ENCODE results near the gene INF2.

Gene INF2

DNA sequence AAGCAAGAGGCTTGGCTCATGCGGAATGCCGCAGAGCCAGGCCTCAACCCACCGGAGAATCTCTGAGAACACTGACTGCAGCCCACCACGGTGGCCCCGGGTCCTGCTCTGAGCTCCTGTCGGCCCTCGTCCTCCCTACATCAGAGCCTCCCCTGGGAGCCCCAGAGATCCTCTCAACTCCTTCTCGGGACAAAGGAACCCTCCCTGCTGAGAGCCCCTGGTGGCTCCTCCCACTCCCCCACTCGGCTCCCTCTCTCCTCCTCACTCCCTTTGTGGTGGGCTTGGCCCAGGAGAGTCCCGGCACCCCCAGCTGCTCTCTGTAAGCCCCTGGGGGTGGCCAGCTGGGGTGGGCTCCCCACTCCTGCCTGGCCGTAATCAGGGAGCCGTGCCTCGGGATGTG lies 11.1 kb upstream of the INF2 start:
- H3K27me3 Mint-ChIP-seq: no peaks in the 10 kb centered on the region
- peak overlapping the region; percentile 85 for H3K27ac Mint-ChIP-seq
- peaks cover 34% of the 10 kb centered on the region for H3K4me1 Mint-ChIP-seq (ENCODE audit: low read depth)
- H3K4me3 Mint-ChIP-seq: peak overlapping the region; percentile 69
- H3K36me3 Mint-ChIP-seq (ENCODE audit: low read depth): no peaks in the 10 kb centered on the region
- no peaks in the 10 kb centered on the region for H3K9me3 Mint-ChIP-seq

DNA sequence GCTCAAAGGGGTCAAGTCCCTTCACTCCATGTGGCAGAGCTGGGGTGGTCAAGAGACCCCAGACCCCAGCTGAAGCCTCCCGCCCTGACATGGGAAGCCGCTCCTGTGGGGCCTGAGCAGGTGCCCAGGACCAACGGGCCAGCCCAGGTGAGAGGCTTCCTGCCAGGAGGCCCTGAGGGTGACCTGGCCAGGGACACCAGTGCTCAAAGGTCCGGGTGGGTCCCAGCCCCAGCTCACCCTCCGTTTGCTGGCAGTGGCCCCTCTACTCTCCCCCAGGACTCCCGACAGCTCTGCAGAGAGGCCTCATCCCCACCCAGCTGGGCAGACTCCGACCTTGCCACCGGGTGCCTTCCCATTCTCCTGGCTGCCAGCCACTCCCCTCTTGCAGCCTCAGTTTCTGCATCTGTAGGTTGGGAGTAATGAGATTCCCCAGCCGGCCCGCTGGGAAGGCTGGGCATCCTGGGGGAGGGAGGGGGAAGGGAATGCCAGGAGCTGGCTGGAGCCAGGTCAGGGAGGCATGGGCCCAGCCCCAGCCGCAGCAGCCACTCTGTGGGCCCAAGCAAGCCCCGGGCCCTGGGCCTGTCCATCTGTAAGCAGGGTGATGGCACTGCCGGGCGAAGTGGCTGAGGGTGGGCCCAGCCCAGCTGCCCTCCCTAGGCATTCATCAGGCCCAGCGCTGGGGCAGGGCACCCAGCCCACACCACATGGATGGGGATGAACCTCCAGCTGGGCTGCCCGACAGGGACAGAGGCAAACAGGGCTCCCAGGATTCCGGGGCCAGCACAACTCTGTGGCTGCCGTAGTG lies 10.3 kb upstream of the INF2 start:
- Mint-ChIP-seq H3K4me1 (ENCODE audit: low read depth) (peaks cover 31% of the 10 kb centered on the region), H3K9me3 (no peaks in the 10 kb centered on the region), H3K27me3 (no peaks in the 10 kb centered on the region), H3K27ac (peak overlapping the region; percentile 85), H3K4me3 (no peak overlapping the region), H3K36me3 (ENCODE audit: low read depth) (no peaks in the 10 kb centered on the region)

DNA sequence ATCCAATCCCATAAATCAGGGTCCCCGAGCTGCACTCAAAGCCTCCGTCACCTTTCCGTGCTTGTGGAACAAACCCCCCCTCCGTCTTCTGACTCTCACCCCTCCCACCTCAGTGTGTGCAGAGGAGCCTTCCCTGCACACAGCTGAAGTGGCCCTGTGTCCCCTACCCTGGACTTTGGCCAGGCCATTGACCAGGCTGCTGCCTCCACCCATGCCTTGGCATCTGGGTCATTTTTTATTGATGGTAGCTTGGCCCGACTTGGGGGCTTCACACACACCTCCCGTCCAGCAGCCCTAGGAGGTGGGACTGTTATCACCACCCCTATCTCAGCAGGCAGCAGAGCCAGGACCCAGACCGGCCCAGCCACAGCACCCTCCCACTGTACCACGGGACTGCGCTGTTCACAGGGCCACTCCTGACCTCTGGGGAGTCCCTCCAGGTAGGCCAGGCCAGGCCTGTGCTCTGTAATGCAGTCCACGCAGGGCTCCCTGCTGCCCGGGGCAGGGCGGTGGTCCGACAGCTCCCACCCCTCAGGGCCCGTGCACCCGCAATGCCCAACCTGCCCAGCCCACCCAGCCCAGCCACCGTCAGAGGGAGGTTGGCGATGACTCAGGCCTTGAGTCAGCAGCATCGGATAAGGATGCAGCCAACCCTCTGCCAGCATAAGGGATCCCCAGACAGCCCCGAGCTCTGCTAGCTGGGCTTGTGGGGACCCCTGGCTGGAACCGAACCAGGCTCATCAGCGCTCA lies 9.2 kb upstream of the INF2 start:
- H3K36me3 Mint-ChIP-seq (ENCODE audit: low read depth): no peaks in the 10 kb centered on the region
- H3K4me1 Mint-ChIP-seq (ENCODE audit: low read depth): peaks cover 36% of the 10 kb centered on the region
- no peak overlapping the region for H3K27ac Mint-ChIP-seq
- no peaks in the 10 kb centered on the region for H3K9me3 Mint-ChIP-seq
- no peaks in the 10 kb centered on the region for H3K27me3 Mint-ChIP-seq
- no peak overlapping the region for H3K4me3 Mint-ChIP-seq

DNA sequence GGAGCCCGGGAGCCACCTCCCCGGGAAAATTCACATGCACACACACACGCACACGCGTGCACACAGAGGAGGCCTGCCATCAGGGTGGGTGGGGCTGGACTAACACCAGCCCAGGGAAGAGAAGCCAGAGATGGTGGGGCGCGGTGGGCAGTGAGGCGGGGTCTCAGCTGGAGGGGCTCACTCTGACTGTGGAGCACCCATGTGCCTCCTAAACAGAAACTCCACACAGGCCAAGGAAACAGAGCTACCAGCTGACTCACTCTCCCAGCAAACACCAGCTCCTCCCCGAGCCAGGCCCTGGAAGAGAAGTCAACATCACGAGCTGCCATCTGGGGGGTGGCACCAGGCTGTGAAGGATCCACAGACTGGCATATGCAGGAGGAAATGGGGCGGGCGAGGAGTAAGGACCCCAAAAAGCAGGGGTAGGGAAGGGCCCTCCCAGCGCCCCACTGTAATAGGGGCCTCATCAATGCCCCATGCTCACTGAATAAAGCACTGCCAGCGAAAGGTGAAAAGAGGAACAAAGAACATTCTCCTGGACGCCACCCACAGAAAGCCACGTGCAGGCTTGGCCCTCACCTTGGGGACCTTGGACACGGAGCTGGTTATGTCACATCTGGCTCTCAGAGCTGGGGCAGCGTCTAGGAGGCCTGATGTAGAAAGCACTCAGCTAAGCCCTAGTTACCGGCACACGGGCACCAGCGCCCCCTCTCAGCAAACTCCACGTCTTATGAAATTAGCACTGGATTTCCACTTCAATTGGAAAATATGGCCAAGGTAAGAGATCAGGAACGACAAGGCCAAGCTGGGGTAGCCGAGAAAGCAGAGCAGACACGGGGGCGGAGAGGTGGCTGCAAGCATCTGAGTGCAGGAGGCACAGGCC lies 8.4 kb upstream of the INF2 start:
- no peak overlapping the region for H3K4me3 Mint-ChIP-seq
- H3K36me3 Mint-ChIP-seq (ENCODE audit: low read depth): no peaks in the 10 kb centered on the region
- H3K9me3 Mint-ChIP-seq: no peaks in the 10 kb centered on the region
- peaks cover 42% of the 10 kb centered on the region for H3K4me1 Mint-ChIP-seq (ENCODE audit: low read depth)
- H3K27ac Mint-ChIP-seq: no peak overlapping the region
- H3K27me3 Mint-ChIP-seq: no peaks in the 10 kb centered on the region

DNA sequence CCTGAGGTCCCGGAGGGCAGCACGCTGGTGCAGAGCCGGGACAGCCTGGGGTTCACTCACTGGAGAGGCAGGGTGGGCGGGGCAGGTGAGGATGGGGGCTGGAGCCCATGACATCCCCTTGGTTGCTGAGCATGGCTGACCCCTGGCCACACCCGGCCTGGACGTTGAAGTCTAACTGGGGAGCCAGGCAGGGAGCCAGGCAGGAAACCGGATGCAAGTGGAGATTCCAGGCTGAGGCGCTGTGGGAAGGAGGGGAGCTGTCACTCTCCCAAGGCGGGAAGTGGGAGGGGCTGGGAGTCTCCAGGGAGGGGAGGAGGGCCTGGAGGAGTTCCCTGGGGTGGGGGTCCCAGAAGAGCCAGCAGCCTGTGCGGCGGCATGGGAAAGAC lies 7.7 kb upstream of the INF2 start:
- Mint-ChIP-seq H3K27ac (no peak overlapping the region), H3K9me3 (no peaks in the 10 kb centered on the region), H3K36me3 (ENCODE audit: low read depth) (no peaks in the 10 kb centered on the region), H3K4me3 (no peak overlapping the region), H3K4me1 (ENCODE audit: low read depth) (peaks cover 45% of the 10 kb centered on the region), H3K27me3 (no peaks in the 10 kb centered on the region)

DNA sequence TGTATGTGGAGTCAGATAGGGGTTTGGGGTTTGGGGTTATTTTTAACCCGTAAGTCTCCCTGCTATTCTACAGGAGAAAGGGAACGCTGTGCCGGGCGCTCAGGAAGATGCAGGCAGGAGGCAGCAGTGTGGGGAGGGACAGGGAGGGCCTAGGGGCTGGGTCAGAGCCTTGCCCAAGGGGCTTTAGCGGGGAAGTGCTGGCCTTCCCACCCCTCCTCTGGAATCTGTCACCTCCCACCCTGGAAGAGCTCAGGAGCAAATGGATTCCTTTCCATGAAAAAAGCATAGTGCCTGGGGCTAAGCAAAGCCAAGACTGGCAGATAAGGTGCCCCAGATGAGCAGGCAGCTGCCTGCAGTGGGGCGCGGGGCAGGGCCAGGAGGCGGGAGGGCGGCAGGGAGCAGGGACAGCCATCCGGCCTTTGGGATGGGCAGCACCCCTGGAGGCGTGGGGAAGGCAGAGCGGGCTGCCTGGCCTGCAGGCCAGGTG lies 7.3 kb upstream of the INF2 start:
- Mint-ChIP-seq H3K27ac (no peak overlapping the region), H3K27me3 (no peaks in the 10 kb centered on the region), H3K4me1 (ENCODE audit: low read depth) (peaks cover 46% of the 10 kb centered on the region), H3K4me3 (no peak overlapping the region), H3K36me3 (ENCODE audit: low read depth) (no peaks in the 10 kb centered on the region), H3K9me3 (no peaks in the 10 kb centered on the region)

DNA sequence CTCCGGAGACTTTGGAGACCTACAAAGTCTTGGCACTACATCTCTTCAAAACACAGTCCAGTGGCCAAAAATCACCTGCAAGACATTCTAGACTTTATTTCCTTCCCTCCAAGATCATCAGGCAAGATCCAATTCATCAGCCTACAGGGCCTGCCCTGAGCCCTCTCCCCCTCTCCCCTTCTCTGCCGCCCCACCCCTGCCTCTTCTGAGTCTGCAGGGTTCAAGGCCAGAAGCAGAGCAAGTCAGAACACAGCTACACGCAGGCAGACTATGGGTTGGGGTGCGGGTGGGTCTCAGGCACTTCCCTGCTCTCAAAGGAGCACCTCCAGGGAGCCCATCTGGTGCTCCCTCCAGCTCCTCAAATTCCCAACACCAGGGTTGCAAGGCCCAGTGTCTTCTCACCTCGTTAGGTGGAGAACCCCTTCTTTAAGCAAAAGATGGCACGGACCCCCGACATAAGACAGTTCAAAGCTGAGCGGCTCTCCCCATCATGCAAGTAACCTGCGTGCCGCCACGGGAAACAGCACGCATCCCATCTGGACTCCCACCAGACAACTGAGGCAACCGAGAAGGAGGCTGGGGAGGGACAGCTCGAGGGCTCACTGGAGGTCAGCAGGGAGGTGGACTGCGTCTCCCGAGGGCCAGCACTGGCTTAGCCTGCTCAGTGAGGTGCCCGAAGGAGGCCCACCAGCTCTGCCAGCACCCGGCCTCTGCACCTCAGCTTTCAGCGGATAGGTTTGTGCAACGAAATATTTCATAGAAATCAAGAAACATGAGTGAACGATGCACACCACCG lies 5.6 kb upstream of the INF2 start:
- no peak overlapping the region for H3K27ac Mint-ChIP-seq
- H3K9me3 Mint-ChIP-seq: no peaks in the 10 kb centered on the region
- H3K4me3 Mint-ChIP-seq: no peak overlapping the region

DNA sequence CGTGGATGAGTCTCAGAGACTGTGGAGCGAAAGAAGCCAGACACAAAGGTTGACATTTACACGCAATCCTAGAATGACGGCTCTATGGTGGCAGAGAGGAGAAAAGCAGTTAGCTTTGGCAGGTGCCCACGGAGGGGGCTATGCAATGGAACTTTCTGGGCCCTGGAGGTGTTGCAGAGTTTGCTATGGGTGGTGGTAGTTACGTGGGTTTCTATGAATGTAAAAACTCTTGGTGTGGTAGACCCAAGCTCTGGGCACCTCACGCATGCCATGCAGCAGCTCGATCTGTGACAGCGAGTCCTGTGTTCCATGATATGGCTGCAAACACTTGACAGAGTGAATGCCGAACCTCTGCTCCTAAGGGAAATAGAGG lies 5.0 kb upstream of the INF2 start:
- Mint-ChIP-seq H3K27me3 (no peaks in the 10 kb centered on the region), H3K4me3 (no peak overlapping the region), H3K27ac (no peak overlapping the region), H3K9me3 (no peaks in the 10 kb centered on the region), H3K4me1 (ENCODE audit: low read depth) (peaks cover 49% of the 10 kb centered on the region), H3K36me3 (ENCODE audit: low read depth) (no peaks in the 10 kb centered on the region)

More for the DNA sequence above, 5.6 kb upstream of the INF2 start:
- Mint-ChIP-seq H3K36me3 (ENCODE audit: low read depth) (no peaks in the 10 kb centered on the region), H3K4me1 (ENCODE audit: low read depth) (peaks cover 48% of the 10 kb centered on the region), H3K27me3 (no peaks in the 10 kb centered on the region)

DNA sequence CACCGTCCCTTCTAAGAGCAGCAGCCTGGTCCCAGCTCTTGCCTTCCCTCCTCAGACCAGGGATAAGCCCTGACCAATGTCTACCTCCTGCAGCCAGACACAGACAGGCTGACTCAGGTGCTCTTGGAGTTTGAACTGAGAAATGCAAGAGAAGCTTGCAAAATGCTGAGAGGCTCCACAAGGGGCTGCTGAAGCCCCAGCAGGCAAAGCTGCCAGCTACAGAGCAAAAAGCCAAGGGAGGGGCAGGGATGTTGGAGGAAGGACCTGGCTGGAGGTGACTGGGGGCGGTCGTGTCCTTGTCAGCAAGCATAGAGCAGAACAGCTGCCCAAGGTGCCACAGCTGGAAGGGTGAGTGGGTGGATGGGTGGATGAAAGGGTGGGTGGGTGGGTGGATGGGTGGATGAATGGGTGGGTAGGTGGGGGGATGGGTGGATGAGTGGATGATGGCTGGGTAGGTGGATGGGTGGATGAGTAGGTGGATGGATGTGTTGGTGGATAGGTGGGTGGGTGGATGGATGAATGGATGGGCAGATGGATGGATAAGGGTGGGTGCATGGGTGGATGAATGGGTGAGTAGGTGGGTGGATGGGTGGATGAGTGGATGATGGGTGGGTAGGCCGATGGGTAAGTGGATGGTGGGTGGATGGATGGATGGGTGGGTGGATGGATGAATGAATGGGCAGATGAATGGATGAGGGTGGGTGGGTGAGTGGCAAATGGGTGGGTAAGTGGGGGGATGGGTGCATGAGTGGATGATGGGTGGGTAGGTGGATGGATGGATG lies 4.0 kb upstream of the INF2 start:
- no peaks in the 10 kb centered on the region for H3K36me3 Mint-ChIP-seq (ENCODE audit: low read depth)
- peak overlapping the region; percentile 36 for H3K27ac Mint-ChIP-seq
- peaks cover 49% of the 10 kb centered on the region for H3K4me1 Mint-ChIP-seq (ENCODE audit: low read depth)
- H3K4me3 Mint-ChIP-seq: no peak overlapping the region
- H3K9me3 Mint-ChIP-seq: no peaks in the 10 kb centered on the region
- H3K27me3 Mint-ChIP-seq: no peaks in the 10 kb centered on the region

DNA sequence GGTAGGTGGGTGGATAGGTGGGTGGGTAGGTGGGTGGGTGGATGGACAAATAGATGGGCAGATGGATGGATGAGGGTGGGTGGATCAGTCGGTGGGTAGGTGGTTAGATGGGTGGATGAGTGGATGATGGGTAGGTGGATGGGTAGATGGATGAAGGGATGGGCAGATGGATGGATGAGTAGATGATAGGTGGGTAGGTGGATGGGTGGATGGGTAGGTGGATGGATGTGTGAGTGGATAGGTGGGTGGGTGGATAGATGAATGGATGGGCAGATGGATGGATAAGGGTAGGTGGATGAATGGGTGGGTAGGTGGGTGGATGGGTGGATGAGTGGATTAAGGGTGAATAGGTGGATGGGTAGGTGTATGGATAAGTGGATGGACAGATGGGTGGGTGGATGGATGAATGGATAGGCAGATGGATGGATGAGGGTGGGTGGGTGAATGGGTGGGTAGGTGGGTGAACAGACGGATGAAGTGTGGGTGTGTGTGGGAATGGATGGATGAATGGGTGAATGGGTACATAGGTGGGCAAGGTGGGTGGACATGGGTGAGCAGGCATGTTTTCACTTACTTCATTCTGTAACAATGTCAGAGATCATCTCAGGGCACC lies 3.3 kb upstream of the INF2 start:
- no peak overlapping the region for H3K27ac Mint-ChIP-seq
- no peak overlapping the region for H3K4me3 Mint-ChIP-seq
- H3K9me3 Mint-ChIP-seq: no peaks in the 10 kb centered on the region
- H3K4me1 Mint-ChIP-seq (ENCODE audit: low read depth): peaks cover 49% of the 10 kb centered on the region
- H3K27me3 Mint-ChIP-seq: no peaks in the 10 kb centered on the region
- no peaks in the 10 kb centered on the region for H3K36me3 Mint-ChIP-seq (ENCODE audit: low read depth)

DNA sequence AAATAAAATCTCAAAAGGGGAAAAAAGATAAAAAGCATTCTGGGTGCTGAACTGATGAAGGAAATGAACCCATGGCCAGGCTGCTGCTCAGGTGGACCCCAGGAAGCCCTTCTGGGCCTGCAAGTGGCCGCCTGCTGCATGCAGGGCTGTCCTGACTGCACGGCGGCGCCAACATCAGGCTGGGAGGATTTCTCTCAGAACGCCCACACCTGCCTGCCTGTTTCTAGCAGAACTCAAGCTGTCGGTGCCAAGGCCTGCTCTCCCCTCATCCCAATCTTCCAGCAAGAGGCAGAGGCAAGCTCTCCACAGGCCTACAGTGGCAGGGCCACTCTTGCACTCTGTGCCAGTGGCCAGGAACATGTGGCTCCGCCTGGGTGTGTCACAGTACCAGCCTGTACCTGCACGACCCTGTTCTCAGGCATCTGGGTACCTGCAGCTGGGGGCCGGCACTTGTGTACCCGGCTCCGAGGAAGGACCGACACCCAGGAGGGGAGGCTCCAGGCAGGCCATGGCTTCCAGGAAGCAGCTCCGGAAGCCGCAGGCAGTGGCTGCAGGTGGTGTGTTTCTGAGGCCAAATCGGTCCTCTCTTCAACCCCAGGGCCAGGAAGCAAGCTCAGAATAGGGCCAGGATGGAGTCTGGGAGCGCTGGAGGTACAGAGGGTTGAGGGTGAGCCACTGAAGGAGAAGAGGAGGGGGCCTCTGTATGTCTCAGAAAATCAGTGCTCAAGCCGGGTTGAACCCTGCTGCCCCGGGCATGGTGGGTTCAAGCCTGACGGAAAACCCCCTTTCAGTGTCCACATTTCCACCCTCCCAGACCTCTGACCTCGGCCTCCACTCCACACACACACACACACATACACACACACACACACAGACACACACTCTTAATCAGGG lies 2.5 kb upstream of the INF2 start:
- no peaks in the 10 kb centered on the region for H3K27me3 Mint-ChIP-seq
- H3K4me3 Mint-ChIP-seq: no peak overlapping the region
- no peaks in the 10 kb centered on the region for H3K36me3 Mint-ChIP-seq (ENCODE audit: low read depth)
- peaks cover 49% of the 10 kb centered on the region for H3K4me1 Mint-ChIP-seq (ENCODE audit: low read depth)
- no peaks in the 10 kb centered on the region for H3K9me3 Mint-ChIP-seq
- H3K27ac Mint-ChIP-seq: peak overlapping the region; percentile 47

DNA sequence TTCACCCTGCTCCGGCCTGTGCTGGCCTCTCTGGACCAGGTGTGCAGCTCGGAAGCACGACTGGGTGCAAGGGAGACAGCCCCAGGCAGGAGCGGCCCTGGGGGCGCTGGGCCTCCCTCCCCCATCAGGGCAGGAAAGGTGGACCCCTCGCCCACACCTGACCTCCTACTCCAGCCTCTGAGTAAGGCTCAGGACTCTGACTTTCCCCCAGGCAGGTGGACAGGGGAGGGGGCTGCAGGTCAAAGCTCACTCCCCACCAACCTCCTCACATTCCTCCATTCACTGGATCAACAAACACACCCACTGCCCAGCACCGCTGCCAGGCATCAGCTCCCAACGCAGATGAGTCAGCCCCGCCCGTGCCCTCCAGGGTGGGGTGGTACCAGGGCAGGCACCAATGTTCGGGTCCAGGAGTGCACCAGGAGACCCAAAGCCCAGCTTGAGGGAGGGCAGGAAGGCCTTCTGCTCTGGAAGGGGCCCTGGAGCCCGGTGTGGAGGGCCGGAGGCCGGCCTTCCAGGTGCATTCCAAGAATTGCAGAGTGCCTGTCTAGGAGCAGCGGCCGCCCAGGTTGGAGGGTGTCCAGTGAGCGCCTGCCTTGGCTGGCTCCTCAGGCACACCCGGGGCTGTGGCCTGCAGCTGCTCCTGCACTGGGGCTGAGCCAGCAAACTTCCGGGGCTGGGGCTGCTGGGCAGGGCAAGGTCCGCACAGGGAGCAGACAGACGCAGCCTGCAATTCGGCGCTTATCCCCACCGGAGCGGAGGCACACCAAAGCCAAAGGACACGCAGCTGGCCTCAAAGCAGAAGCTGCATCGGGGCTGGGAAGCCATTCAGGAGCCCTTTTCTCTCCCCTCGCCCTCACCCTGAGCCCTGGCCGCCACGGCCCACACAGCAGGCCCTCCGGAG lies 1.6 kb upstream of the INF2 start:
- no peaks in the 10 kb centered on the region for H3K9me3 Mint-ChIP-seq
- peaks cover 51% of the 10 kb centered on the region for H3K4me1 Mint-ChIP-seq (ENCODE audit: low read depth)
- H3K36me3 Mint-ChIP-seq (ENCODE audit: low read depth): no peaks in the 10 kb centered on the region
- H3K27me3 Mint-ChIP-seq: no peaks in the 10 kb centered on the region
- no peak overlapping the region for H3K27ac Mint-ChIP-seq
- H3K4me3 Mint-ChIP-seq: peak overlapping the region; percentile 37
